Measurements from ENCODE around the gene TIAM1.

TIAM1 gene

GRCh38 chr21:31374395-31374794 lies 30.3 kb upstream of the TIAM1 start:
- H3K27ac ChIP-seq, result no peak overlapping the region
- no peak for DNase-seq (ENCODE audit: low spot score)
- TF ChIP-seq CTCF (IDR thresholded peaks at IDR 0.05), result no peak

DNA sequence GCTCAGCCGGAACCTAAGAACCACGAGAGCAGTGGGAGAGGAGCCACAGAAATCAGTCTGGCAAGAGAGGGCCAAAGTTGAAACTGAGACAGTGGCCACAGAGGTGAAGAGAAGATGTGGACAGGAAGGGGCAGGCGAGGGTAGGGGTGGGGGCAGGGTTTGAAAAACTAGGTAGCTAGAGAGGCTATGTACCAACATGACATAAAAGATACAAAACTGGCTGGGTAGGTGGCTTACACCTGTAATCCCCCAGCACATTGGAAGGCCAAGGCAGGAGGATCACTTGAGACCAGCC lies 28.4 kb upstream of the TIAM1 start:
- no peak overlapping the region for H3K27ac ChIP-seq
- no peak for TF ChIP-seq CTCF (IDR thresholded peaks at IDR 0.05)
- DNase-seq (ENCODE audit: low spot score), result no peak
- H3K4me3 ChIP-seq, result no peak overlapping the region

More at GRCh38 chr21:31374395-31374794, 30.3 kb upstream of the TIAM1 start:
- H3K4me3 ChIP-seq, result no peak overlapping the region

DNA sequence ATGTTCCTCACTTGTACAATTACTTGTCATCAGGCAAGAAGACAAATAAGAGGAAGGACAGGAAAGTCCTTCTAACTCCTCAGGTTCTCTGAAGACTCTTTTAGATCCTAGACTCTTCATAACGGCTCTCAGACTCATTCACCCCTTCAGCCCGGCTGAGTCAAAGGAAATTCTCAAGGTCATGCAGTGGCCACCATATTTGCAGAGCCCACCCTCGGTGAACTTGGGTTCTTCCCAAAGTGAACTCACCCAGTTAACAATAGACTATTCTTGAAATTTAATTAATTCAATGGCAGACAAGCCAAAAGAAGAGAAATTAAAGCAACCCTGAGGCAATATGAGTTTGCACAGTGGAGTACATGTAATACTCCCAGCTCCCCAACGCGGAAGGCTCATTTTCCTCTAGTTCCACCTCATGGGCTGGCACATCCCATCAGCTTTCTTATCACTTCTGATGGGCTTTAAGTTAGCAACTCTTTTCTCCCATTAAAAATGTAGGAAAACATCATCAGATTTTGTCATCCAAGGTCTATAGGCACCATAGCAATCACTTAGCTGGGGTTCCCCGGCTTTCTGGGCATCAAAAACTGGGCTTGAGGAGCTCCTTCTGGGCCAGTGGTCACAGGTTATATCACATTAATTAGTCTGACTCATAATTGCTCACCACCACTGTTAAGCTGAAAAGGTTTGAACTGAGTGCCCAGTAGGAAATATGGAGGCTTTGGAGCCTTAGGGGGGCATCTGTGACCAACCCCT lies 27.8 kb upstream of the TIAM1 start:
- DNase-seq (ENCODE audit: low spot score), result no peak

GRCh38 chr21:31370893-31371544 lies 27.0 kb upstream of the TIAM1 start:
- DNase-seq (ENCODE audit: low spot score), result no peak
- H3K27ac ChIP-seq, result peak overlapping the region in 1 of 2 donors; percentile 54
- no peak for TF ChIP-seq CTCF (IDR thresholded peaks at IDR 0.05)
- H3K4me3 ChIP-seq, result no peak overlapping the region

More for the DNA sequence above, 27.8 kb upstream of the TIAM1 start:
- no peak for TF ChIP-seq CTCF (IDR thresholded peaks at IDR 0.05)
- Histone ChIP-seq H3K4me3 (no peak overlapping the region), H3K27ac (peak overlapping the region in 1 of 2 donors; percentile 54)

DNA sequence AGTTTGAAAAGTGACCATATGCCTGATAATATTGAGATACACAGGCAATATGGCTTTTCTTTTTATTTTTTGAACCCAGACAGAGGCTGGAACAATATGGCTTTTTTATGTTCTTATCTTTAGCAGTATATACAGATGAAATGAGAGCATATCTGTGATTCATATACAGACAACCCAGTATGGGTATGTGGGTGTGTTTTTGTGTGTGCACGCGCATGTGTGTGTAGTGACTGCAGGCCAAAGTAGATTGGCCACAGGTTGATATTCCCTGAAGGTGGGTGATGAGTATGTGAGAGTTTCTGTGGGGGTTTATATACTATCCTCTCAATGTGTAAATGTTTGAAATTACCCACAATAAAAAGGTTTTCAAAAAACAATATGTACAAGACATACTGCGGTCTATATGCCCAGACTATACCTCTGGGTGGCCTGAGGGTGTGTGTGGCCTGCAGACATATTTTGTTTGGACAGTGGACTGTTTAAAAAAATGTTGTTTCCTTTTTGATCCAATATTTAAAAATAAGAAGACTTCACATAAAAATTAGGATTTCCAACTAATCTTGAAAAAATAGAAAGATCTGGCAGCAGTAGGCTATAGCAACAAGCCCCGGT lies 26.3 kb upstream of the TIAM1 start:
- no peak for TF ChIP-seq CTCF (IDR thresholded peaks at IDR 0.05)
- peak overlapping the region in 1 of 2 donors; percentile 54 for H3K27ac ChIP-seq

GRCh38 chr21:31368361-31368760 lies 24.3 kb upstream of the TIAM1 start:
- no peak for TF ChIP-seq CTCF (IDR thresholded peaks at IDR 0.05)

More for the DNA sequence above, 26.3 kb upstream of the TIAM1 start:
- H3K4me3 ChIP-seq, result no peak overlapping the region
- DNase-seq (ENCODE audit: low spot score), result no peak

More at GRCh38 chr21:31368361-31368760, 24.3 kb upstream of the TIAM1 start:
- Histone ChIP-seq H3K27ac (no peak overlapping the region), H3K4me3 (no peak overlapping the region)
- no peak for DNase-seq (ENCODE audit: low spot score)
